ENCODE results near the gene SMARCD2.
"Not testable (repeated sequence)": the region's sequence is repeated elsewhere in the genome, so short reads cannot be mapped to it uniquely, and the experiment has no call there.

SMARCD2 gene

DNA sequence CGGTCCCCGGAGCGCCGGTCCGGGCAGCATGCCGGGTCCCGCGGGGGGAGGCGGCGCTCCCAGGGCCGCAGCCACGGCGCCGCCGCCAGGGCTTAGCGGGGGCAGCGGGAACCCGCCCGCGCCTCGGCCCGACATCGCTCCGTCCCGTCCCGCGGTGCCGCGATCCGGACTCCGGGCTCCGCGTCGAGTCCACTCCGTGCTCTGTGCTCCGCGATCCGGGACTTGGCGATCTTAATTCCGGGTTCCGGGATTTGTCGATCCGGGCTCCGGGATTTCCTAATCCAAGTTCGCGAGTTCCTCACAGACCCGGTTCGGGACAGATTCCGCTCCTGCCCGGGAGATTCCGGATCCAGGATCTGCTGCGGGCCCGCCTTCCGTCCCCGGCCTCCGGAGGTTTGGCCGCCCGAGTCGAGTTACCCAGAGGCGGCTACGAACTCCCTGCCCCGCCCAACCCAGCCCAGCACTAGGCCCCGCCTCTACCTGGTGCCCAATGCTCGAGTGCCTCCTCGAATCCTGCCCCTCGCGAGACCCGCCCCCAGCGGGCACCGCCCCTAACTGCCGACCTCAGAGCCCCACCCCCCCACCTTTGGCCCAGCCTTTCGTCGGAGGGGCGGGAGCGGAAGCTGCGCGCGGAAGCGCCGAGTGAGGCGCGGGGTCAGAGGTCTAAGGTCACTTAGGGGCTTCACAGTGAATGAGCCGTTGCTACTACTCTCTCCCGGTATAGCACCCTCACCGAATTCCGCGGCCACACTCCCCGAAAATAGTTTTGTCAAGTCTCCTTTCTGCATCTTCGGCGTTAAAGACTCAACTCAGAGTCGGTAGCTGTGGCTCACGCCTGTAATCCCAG lies at the start of gene SMARCD2:
Gene SMARCD2, minus strand, starts transcription at position 146 of the 847 bp plus-strand sequence. Its CDS starts 11 bp downstream, at position 135.
- DNase-seq, result peak; percentile 75

DNA sequence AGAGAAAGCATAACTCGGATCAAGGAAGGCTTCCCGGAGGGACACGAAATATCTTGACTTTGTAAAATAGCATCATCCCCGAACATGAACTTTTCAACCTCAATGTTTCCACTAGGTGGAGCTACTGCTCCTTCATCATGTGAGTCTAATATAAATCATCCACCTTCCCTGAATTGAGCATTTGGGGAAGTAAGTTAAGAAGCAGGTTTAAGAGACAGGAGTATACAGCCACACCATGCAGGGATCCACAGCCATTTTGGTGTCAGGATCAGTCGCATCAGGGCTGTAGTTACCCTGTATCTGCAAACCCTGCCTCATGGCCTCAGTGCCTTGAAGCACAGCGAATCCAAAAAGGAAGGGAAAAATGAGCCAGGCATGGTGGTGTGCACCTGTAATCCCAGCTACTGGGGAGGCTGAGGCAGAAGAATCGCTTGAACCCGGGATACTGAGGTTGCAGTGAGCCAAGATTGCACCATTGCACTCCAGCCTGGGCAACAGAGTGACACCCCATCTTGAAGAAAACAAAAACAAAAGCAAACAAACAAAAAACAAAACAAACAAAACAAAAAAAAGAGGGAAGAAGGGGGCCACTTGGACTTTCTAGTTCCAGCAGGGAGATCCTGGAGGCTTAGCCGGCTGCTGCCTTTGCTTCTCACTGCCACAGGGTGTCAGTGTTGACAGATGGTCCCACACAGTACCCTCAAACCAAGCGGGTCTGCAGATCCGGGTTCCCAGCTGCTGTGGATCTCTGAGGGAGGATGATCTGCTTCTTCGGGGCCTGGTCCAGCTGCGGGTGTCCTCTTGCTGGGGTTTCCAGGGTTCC lies 46.8 kb upstream of the SMARCD2 start:
- DNase-seq, result not testable (repeated sequence)

DNA sequence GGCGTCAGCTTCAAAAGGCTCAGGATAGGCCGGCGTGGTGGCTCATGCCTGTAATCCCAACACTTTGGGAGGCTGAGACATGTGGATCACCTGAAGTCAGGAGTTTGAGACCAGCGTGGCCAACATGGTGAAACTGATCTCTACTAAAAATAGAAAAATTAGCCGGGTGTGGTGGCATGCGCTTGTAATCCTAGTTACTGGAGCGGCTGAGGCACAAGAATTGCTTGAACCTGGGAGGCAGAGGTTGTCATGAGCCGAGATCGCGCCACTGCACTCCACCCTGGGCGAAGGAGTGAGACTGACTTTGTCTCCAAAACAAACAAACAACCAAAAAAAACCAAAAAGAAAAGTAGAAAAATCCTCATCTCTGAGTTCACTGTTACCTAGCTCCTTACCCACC lies 42.6 kb upstream of the SMARCD2 start:
- not testable (repeated sequence) for DNase-seq

DNA sequence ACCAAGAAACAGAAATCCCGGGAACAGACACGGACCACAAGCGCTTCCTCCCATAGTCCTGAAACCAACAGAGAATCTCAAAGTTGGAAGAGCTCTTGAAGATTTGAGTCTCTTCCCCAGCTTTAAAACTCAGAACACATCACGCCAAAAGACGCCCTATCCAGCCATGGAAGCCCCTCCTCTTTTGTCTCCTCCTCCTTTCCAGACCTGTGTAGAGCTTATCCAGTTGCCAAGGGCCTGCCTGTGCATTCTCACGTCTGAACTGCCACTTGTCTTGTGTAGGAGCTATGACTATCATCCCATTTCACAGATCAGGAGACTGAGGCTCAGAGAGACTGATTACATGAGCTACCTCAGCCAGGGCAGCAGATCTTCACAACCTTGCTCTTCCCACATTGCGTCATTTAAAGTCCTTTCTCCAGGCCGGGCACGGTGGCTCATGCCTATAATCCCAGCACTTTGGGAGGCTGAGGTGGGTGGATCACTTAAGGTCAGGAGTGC lies 40.2 kb upstream of the SMARCD2 start:
- DNase-seq, result not testable (repeated sequence)

DNA sequence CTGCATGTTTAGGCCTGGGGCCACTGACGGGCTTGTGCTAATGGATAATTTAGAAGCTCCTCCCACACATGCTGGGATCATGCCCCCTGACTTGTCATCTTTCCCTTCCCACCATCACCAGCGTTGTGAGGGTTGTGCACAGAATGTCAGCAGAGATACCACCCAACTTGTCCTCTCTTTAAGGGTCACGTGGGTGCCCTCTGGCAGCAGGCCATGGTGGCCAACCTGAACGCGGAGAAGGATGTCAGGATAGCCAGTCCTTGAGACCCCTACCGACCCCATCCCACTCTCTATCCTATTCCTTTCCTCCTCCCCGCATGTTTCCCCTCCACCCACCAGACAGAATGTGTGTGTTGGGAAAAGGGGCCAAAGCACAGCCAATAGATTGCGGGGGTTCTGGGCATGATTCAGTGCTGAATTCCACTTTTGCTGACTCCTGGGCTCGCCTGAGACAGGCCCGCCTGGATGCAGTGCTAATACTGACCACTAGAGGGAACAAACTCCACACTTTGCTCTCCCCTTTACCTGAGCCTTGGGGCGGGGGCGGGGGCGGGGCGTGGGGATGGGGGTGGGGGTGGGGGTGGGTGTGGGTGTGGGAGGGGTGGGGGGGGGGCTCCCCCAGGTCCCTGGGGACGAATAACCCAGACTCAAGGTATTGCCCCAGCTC lies 39.6 kb upstream of the SMARCD2 start, which contains the start of gene GH2:
Gene GH2, minus strand, starts transcription at position 10 of the 667 bp plus-strand sequence. CDS start 143 bp downstream, outside the sequence.
- DNase-seq, result no peak

- DNase-seq, result not testable (repeated sequence)
These were observed 38.9 kb upstream of the SMARCD2 start for GRCh38 chr17:63881337-63881736.

DNA sequence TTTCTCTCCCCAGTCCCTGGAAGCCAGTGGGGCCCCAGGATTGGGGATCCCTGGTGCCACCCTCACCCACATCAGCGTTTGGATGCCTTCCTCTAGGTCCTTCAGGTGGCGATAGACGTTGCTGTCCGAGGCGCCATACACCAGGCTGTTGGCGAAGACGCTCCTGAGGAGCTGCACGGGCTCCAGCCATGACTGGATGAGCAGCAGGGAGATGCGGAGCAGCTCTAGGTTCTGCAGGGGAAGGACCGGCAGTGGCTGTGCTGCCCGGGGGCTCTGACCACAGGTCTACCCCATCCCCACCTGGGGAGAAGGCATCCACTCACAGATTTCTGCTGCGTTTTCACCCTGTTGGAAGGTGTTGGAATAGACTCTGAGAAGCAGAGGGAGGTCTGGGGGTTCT lies 38.2 kb upstream of the SMARCD2 start:
- DNase-seq, result no peak

DNA sequence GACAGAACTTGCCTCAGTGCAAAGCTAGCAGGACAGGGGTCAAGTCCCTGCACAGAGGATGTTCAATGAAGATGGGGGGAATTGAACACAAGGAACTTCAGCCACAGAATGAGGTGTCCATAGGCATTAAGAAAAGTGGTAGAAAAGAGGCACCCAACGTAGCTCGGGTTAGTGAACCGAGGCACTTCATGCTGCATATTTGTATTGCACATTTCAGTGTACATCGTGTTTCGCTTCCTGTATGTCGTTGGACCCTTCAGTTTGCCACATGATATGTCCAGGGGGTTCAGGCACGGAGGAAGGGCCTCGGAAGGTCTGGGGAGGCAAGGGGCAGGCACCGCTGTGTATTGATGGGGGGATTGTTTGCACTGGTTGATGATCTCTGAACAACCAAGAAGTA lies 35.9 kb upstream of the SMARCD2 start:
- not testable (repeated sequence) for DNase-seq

DNA sequence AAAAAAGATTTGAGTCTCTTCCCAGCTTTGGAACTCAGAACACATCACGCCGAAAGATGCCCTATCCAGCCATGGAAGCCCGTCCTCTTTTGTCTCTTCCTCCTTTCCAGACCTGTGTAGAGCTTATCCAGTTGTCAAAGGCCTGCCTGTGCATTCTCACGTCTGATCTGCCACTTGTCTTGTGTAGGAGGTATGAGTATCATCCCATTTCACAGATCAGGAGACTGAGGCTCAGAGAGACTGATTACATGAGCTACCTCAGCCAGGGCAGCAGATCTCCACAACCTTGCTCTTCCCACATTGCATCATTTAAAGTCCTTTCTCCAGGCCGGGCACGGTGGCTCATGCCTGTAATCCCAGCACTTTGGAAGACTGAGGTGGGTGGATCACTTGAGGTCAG lies 32.2 kb upstream of the SMARCD2 start:
- DNase-seq, result not testable (repeated sequence)

GRCh38 chr17:63874061-63874626 lies 31.7 kb upstream of the SMARCD2 start:
- DNase-seq, result not testable (repeated sequence)

GRCh38 chr17:63873577-63873976 lies 31.1 kb upstream of the SMARCD2 start, which contains the start of gene CSH2:
CSH2 (minus strand) TSS chr17:63873677; CDS start chr17:63873614, 63 bp downstream.
- DNase-seq, result not testable (repeated sequence)

GRCh38 chr17:63871646-63872365 lies 29.3 kb upstream of the SMARCD2 start:
- not testable (repeated sequence) for DNase-seq

GRCh38 chr17:63870292-63870665 lies 27.8 kb upstream of the SMARCD2 start:
- DNase-seq, result not testable (repeated sequence)

DNA sequence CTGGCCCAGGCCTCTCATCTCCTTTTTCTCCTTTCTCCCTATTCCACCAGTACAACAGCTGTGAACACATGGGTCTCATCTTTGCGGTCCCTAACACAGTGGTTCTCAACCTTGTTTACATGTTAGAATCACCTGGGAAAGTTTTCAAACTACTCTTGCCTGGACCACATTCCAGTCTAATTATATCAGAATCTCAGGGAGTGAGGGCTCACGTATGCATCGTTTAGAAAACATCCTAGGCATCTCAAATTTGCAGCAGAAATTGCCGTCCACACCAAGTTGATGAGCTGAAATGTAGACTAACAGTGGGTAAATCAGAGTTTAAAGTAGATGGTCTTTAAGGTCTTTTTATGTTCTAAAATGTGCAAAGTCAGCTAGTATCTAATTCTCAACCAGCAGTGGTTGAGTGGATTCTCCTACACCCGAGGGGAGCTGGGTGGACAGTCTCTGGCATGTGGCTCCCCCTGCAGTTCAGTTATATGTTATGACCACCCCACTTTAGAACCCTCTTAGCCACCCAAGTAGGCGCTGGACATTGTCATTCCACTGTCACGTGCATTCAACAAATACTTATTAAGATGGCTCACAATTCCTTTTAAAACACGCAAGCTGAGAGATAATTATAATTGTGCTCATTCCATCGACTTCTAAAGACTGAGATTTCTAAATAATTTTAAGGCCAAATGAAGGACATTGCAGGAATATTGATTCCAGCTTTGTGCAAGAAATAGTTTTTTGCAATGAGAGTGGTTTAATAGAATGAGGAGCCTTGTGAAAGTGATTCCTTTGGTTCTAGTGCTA lies 27.2 kb upstream of the SMARCD2 start:
- not testable (repeated sequence) for DNase-seq

DNA sequence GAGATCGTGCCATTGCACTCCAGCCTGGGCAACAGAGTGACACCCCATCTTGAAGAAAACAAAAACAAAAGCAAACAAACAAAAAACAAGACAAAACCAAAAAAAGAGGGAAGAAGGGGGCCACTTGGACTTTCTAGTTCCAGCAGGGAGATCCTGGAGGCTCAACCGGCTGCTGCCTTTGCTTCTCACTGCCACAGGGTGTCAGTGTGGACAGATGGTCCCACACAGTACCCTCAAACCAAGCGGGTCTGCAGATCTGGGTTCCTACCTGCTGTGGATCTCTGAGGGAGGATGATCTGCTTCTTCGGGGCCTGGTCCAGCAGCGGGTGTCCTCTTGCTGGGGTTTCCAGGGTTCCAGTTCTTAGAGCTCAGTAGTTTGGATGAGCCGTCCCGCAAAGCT lies 24.1 kb upstream of the SMARCD2 start:
- not testable (repeated sequence) for DNase-seq

DNA sequence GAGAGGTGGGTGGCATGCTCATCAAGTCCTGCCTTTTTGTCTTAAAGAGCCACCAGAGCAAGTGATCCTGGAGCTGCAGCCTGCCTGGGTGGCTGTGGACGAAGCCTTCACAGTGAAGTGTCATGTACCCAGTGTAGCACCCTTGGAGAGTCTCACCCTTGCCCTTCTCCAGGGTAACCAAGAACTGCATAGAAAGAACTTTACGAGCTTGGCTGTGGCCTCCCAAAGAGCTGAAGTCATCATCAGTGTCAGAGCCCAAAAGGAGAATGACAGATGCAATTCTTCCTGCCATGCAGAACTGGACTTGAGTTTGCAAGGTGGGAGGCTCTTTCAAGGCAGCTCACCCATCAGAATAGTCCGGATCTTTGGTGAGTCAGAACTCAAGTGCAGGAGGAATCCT lies 16.8 kb upstream of the SMARCD2 start:
- no peak for DNase-seq

GRCh38 chr17:63856425-63856824 lies 13.9 kb upstream of the SMARCD2 start:
- not testable (repeated sequence) for DNase-seq

GRCh38 chr17:63855185-63855584 lies 12.7 kb upstream of the SMARCD2 start:
- DNase-seq, result no peak

GRCh38 chr17:63854709-63855108 lies 12.2 kb upstream of the SMARCD2 start:
- no peak for DNase-seq

DNA sequence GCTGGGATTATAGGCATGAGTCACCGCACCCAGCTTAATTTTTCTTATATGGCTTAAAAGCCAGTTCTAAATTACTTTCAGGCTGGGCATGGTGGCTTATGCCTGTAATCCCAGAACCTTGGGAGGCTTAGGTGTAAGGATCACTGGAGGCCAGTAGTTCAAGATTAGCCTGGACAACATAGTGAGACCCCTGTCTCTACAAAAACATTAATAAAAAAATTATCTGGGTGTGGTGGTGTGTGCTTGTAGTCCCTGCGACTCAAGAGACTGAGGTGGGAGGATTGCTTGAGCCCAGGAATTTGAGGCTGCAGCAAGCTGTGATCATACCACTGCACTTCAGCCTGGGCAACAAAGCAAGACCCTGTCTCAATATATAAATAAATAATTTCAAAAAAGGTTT lies 10.8 kb upstream of the SMARCD2 start:
- DNase-seq, result no peak

DNA sequence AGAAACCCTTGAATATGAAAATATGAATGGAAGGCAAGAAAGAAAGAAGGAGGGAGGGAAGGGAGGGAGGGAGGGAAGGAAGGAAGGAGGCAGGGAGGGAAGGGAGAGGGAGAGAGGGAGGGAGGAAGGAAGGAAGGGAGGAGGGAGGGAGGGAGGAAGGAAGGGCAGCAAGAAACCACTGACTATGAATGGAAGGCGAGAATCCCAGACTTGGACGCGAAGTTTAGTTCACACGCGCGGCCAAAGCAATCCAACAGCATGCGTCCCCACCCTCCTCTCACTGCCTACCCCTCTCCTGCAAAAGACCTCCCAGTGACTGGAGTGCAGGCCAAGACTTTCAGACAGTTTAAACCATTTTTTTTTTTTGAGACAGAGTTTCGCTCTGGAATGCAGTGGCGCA lies 7.9 kb upstream of the SMARCD2 start:
- DNase-seq, result no peak

Data from NCI-H1417 treated with DMSO at 0.1 percent for 48 hours (cell line).